Neural cell (in vitro differentiated cells): ENCODE measurements around the gene PRH2. TPM values are rescaled to one million over a fixed set of nuclear protein-coding genes. Genes with fewer than 3 reads are reported as not detected.

Experiments
- H2AFZ ChIP-seq: fragments of 200-600, 300-800 bp; sonication (generic), shearing (Covaris generic); 2 replicates; pipeline ENCODE4 v1.6.0; 2014; ENCODE audit warnings: low read depth, mild to moderate bottlenecking, antibody characterized with exemption, low read length, moderate library complexity
- H3F3A ChIP-seq: fragments of 200-600 bp; shearing (Covaris generic); 2 replicates; pipeline ENCODE4 v1.6.1; 2016; ENCODE audit warnings: mild to moderate bottlenecking, moderate library complexity, mixed read lengths, antibody characterized with exemption, low read length; ENCODE audit not compliant: insufficient read depth, poor library complexity, severe bottlenecking
- H3K27ac ChIP-seq: fragments of 200-600, 300-800 bp; sonication (generic), shearing (Covaris generic); 2 replicates; pipeline ENCODE4 v1.5.1; 2014; ENCODE audit warnings: mild to moderate bottlenecking, low read length, moderate library complexity
- H3K27me3 ChIP-seq: fragments of 300-800, 200-600 bp; sonication (generic), shearing (Covaris generic); 2 replicates; pipeline ENCODE4 v1.6.0; 2014; ENCODE audit warnings: mild to moderate bottlenecking, low read depth, low read length, moderate library complexity; ENCODE audit not compliant: insufficient read depth
- H3K36me3 ChIP-seq: fragments of 300-800, 200-600 bp; sonication (generic), shearing (Covaris generic); 2 replicates; pipeline ENCODE4 v1.5.1; 2014; ENCODE audit warnings: mild to moderate bottlenecking, antibody characterized with exemption, low read length, moderate library complexity; ENCODE audit not compliant: insufficient read depth
- H3K4me2 ChIP-seq: fragments of 300-800, 200-600 bp; sonication (generic), shearing (Covaris generic); 2 replicates; pipeline ENCODE4 v1.6.0; 2014; ENCODE audit warnings: mild to moderate bottlenecking, low read length
- H3K4me3 ChIP-seq: fragments of 300-800, 200-600 bp; sonication (generic), shearing (Covaris generic); 2 replicates; pipeline ENCODE4 v1.5.1; 2014; ENCODE audit warnings: mild to moderate bottlenecking, low read length, moderate library complexity
- H3K79me2 ChIP-seq: fragments of 200-600 bp; shearing (Covaris generic); replicated peaks from 2 replicates; pipeline ENCODE4 v1.6.0; 2014; ENCODE audit warnings: mild to moderate bottlenecking, low read length, moderate library complexity; ENCODE audit not compliant: insufficient read depth
- H3K9ac ChIP-seq: fragments of 300-800, 200-600 bp; sonication (generic), shearing (Covaris generic); 2 replicates; pipeline ENCODE4 v1.6.1; 2016; ENCODE audit warnings: mild to moderate bottlenecking, low read length, mixed read lengths
- H3K9me2 ChIP-seq: fragments of 200-600 bp; shearing (Covaris generic); 2 replicates; pipeline ENCODE4 v1.6.1; 2016; ENCODE audit warnings: mild to moderate bottlenecking, low read length, mixed read lengths; ENCODE audit not compliant: insufficient read depth
- H3K9me3 ChIP-seq: fragments of 200-600, 300-800 bp; sonication (generic), shearing (Covaris generic); 2 replicates; pipeline ENCODE4 v1.6.1; 2016; ENCODE audit warnings: mild to moderate bottlenecking, mixed run types, low read length, moderate library complexity, mixed read lengths
- H4K20me1 ChIP-seq: fragments of 200-600 bp; shearing (Covaris generic); 2 replicates; pipeline ENCODE4 v1.6.1; 2016; ENCODE audit warnings: mild to moderate bottlenecking, mixed run types; ENCODE audit not compliant: insufficient read depth
- CTCF ChIP-seq: fragments of 450-650 bp; IDR thresholded peaks from 2 replicates; pipeline ENCODE4 v1.5.1; 2014; ENCODE audit warnings: antibody characterized with exemption, mild to moderate bottlenecking, moderate library complexity; ENCODE audit not compliant: poor library complexity, severe bottlenecking
- EP300 ChIP-seq: fragments of 450-650 bp; conservative IDR thresholded peaks from 2 replicates; pipeline ENCODE4 v1.6.1; 2014; ENCODE audit warnings: antibody characterized with exemption, mild to moderate bottlenecking, moderate library complexity; ENCODE audit not compliant: poor library complexity, severe bottlenecking
- EZH2 ChIP-seq: fragments of 200-600, 300-800 bp; shearing (Covaris generic), sonication (generic); IDR thresholded peaks from 2 replicates; pipeline ENCODE4 v1.6.1; 2014; ENCODE audit warnings: antibody characterized with exemption, low read length, borderline replicate concordance, mild to moderate bottlenecking; ENCODE audit not compliant: insufficient read depth, poor library complexity, severe bottlenecking
- POLR2AphosphoS5 ChIP-seq: IDR thresholded peaks from 2 replicates; pipeline ENCODE4 v1.6.1; 2012
- RAD21 ChIP-seq: fragments of 450-650 bp; conservative IDR thresholded peaks from 2 replicates; pipeline ENCODE4 v1.6.1; 2014; ENCODE audit warnings: antibody characterized with exemption, mild to moderate bottlenecking, moderate library complexity
- REST ChIP-seq: IDR thresholded peaks from 2 replicates; pipeline ENCODE4 v1.6.1; 2012; ENCODE audit warnings: borderline replicate concordance
- polyA plus RNA-seq: library from polyadenylated mRNA; depleted of rRNA; stranded (reverse); fragments of >200 nt; gene quantifications from 2 replicates; pipeline ENCODE4 v1.2.3, GENCODE V29; 2014

PRH2 gene
- polyA plus RNA-seq, 1 donor from 2014 or later, result not detected

- Histone ChIP-seq H3K4me3 (no peak overlapping the region), H3K27ac (no peak overlapping the region), H2AFZ (no peak overlapping the region), H3K9ac (no peak overlapping the region), H3K27me3 (no peaks in the 10 kb centered on the region), H4K20me1 (no peaks in the 10 kb centered on the region), H3K79me2 (no peaks in the 10 kb centered on the region), H3K9me3 (no peaks in the 10 kb centered on the region), H3K9me2 (no peaks in the 10 kb centered on the region), H3K4me2 (no peak overlapping the region), H3F3A (no peaks in the 10 kb centered on the region), H3K36me3 (no peaks in the 10 kb centered on the region)
- no peak for TF ChIP-seq REST
- TF ChIP-seq CTCF, result no peak
- no peak for TF ChIP-seq EP300
- no peak for TF ChIP-seq POLR2AphosphoS5
Measured at GRCh38 chr12:10889226-10889625, 39.8 kb upstream of the PRH2 start.

GRCh38 chr12:10891937-10892336, 37.1 kb upstream of the PRH2 start:
- no peaks in the 10 kb centered on the region for H3K9me2 ChIP-seq
- H4K20me1 ChIP-seq, result no peaks in the 10 kb centered on the region
- H3K4me3 ChIP-seq, result no peak overlapping the region
- no peak overlapping the region for H3K27ac ChIP-seq
- no peaks in the 10 kb centered on the region for H3F3A ChIP-seq
- no peak overlapping the region for H3K9ac ChIP-seq
- H2AFZ ChIP-seq, result no peak overlapping the region
- H3K36me3 ChIP-seq, result no peaks in the 10 kb centered on the region
- no peaks in the 10 kb centered on the region for H3K27me3 ChIP-seq
- H3K79me2 ChIP-seq, result no peaks in the 10 kb centered on the region
- TF ChIP-seq POLR2AphosphoS5 (no peak), EP300 (no peak), RAD21 (no peak), EZH2 (no peak), REST (no peak)
- H3K9me3 ChIP-seq, result no peaks in the 10 kb centered on the region
- H3K4me2 ChIP-seq, result no peak overlapping the region
